MM.1S (cell line): ENCODE results near the gene CCND1.

Experiments used
- DNase-seq: peaks from one replicate; pipeline ENCODE4 v3.0.0-alpha.2; 2015
- H2AFZ ChIP-seq: fragments of 300-600 bp; sonication (generic); 2 replicates; pipeline ENCODE4 v1.6.0; 2016; ENCODE audit warnings: antibody characterized with exemption, low read length
- H3F3A ChIP-seq: fragments of 300-600 bp; sonication (generic); 2 replicates; pipeline ENCODE4 v1.6.1; 2016; ENCODE audit warnings: mild to moderate bottlenecking, antibody characterized with exemption, low read length, moderate library complexity, mixed read lengths; ENCODE audit not compliant: insufficient read depth
- H3K27ac ChIP-seq: fragments of 300-600 bp; sonication (generic); 2 replicates; pipeline ENCODE4 v1.5.1; 2016; ENCODE audit warnings: mild to moderate bottlenecking, low read length
- H3K27me3 ChIP-seq: fragments of 300-600 bp; sonication (generic); replicated peaks from 2 replicates; pipeline ENCODE4 v1.6.0; 2016; ENCODE audit warnings: low read length; ENCODE audit not compliant: insufficient read depth
- H3K36me3 ChIP-seq: fragments of 300-600 bp; sonication (generic); replicated peaks from 2 replicates; pipeline ENCODE4 v1.6.1; 2016; ENCODE audit warnings: mild to moderate bottlenecking, low read length, mixed read lengths; ENCODE audit not compliant: insufficient read depth
- H3K4me1 ChIP-seq: fragments of 300-600 bp; sonication (generic); 2 replicates; pipeline ENCODE4 v1.6.1; 2016; ENCODE audit warnings: low read length, mixed read lengths
- H3K4me2 ChIP-seq: fragments of 300-600 bp; sonication (generic); 2 replicates; pipeline ENCODE4 v1.6.0; 2016; ENCODE audit warnings: low read depth, low read length
- H3K4me3 ChIP-seq: fragments of 300-600 bp; sonication (generic); 2 replicates; pipeline ENCODE4 v1.5.1; 2016; ENCODE audit warnings: low read length, mixed read lengths
- H3K79me2 ChIP-seq: fragments of 300-600 bp; sonication (generic); 2 replicates; pipeline ENCODE4 v1.6.1; 2016; ENCODE audit warnings: mixed run types, low read length, mixed read lengths
- H3K9ac ChIP-seq: fragments of 300-600 bp; sonication (generic); 2 replicates; pipeline ENCODE4 v1.6.1; 2016; ENCODE audit warnings: low read length, mixed read lengths
- H3K9me2 ChIP-seq: fragments of 300-600 bp; sonication (generic); replicated peaks from 2 replicates; pipeline ENCODE4 v1.6.1; 2016; ENCODE audit warnings: mild to moderate bottlenecking, low read length, mixed read lengths; ENCODE audit not compliant: insufficient read depth
- H3K9me3 ChIP-seq: fragments of 300-600 bp; sonication (generic); replicated peaks from 2 replicates; pipeline ENCODE4 v1.6.1; 2016; ENCODE audit warnings: mild to moderate bottlenecking, low read length, mixed read lengths; ENCODE audit not compliant: insufficient read depth
- H4K20me1 ChIP-seq: fragments of 300-600 bp; sonication (generic); 2 replicates; pipeline ENCODE4 v1.6.1; 2016; ENCODE audit warnings: mild to moderate bottlenecking, low read length, moderate library complexity, mixed read lengths; ENCODE audit not compliant: insufficient read depth
- EZH2 ChIP-seq: fragments of 300-600 bp; sonication (generic); optimal IDR thresholded peaks from 2 replicates; pipeline ENCODE3; 2017; ENCODE audit warnings: low read depth, mild to moderate bottlenecking, antibody characterized with exemption, low read length, mixed read lengths
- EZH2phosphoT487 ChIP-seq: fragments of 300-600 bp; sonication (generic); IDR thresholded peaks from 2 replicates; pipeline ENCODE4 v1.6.1; 2018; ENCODE audit warnings: antibody characterized with exemption, low read length
- TF ChIP-seq, protein P1 (sequence below): fragments of 300-600 bp; sonication (generic); IDR thresholded peaks from 2 replicates; pipeline ENCODE4 v1.5.1; 2016; ENCODE audit warnings: antibody characterized with exemption, low read length, mixed read lengths

Gene CCND1

DNA sequence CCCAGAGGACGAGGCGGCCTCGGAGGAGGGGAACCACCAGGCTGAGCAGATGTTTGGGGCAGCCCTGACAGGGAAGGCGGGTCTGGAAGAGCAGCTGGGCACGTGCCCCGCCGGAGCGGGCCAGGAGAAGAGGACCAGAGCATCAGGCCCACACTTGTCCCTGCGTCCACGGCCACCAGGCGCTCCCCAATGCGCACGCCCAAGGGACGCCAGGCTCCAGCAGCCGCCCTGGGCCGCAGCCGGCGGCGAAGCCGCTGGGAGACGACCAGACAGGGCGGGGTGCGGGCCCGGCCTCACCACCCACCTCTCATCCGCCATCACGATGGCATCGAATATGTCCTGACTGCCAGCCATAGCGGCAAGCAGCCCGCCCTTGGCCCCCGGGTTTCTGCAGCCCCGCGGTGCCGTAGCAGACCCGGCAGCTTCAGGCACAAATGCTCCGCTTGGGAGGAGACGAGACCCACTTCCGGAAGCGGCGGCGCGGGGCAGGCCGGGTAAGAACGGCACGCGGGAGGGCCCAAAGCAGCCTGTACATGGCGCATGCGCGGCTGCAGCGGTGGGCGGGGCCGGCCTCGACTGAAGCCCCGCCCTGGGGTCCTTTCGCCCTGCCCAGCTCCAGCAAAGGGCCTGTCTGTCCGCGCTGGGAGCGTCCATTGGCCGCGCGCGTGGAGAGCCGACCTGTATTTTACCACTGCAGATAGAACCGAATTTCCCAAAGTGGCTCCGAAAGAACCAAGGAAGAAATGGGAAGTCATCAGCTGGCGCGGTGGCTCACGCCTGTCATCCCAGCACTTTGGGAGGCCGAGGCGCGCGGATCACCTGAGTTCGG lies 34.1 kb downstream of the CCND1 start, which contains the start of gene LTO1:
TSS of gene LTO1 (minus strand) at position 468 of the 829 bp plus-strand sequence. CDS start at position 354, 114 bp downstream.
- Histone ChIP-seq H2AFZ (peak within 1 kb of the TSS; percentile 87), H3K79me2 (peaks cover 24% of the 10 kb centered on the region), H3K4me2 (peak within 1 kb of the TSS; percentile 93), H3K9me2 (no peaks in the 10 kb centered on the region), H3F3A (no peaks in the 10 kb centered on the region; the same call in 1 of the 2 replicates), H4K20me1 (no peaks in the 10 kb centered on the region), H3K9ac (peak within 1 kb of the TSS; percentile 77), H3K27ac (peak within 1 kb of the TSS; percentile 40; the same call in 1 of the 2 replicates), H3K36me3 (no peaks in the 10 kb centered on the region), H3K4me3 (peak within 1 kb of the TSS; percentile 82), H3K27me3 (peaks cover 35% of the 10 kb centered on the region), H3K4me1 (0 out of 2 replicates have a peak, but pooled peaks cover 4% of the 10 kb centered on the region), H3K9me3 (no peaks in the 10 kb centered on the region)
- TF ChIP-seq EZH2: no peak
- no peak for TF ChIP-seq EZH2phosphoT487
- TF ChIP-seq, protein P1, sequence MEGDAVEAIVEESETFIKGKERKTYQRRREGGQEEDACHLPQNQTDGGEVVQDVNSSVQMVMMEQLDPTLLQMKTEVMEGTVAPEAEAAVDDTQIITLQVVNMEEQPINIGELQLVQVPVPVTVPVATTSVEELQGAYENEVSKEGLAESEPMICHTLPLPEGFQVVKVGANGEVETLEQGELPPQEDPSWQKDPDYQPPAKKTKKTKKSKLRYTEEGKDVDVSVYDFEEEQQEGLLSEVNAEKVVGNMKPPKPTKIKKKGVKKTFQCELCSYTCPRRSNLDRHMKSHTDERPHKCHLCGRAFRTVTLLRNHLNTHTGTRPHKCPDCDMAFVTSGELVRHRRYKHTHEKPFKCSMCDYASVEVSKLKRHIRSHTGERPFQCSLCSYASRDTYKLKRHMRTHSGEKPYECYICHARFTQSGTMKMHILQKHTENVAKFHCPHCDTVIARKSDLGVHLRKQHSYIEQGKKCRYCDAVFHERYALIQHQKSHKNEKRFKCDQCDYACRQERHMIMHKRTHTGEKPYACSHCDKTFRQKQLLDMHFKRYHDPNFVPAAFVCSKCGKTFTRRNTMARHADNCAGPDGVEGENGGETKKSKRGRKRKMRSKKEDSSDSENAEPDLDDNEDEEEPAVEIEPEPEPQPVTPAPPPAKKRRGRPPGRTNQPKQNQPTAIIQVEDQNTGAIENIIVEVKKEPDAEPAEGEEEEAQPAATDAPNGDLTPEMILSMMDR: no peak
- DNase-seq: peak; percentile 93

DNA sequence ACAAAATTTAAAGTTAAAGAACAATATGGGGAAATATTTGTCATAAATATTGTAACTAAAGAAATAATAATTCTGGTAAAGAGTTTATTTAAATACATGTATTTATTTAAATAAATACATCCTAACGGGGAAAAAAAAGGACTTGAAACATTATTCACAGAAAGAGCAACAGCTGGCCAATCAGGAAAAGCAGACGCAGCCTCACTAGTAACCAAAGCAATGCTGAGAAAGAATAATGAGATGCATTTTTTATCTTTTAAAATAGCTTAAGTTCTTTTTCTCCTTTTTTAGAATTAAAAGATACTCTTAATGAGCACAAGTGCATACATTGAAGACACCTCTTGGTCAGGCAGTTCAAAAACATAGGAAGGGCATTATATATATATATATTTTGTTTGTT lies 36.8 kb downstream of the CCND1 start:
- no peak overlapping the region for H3K27ac ChIP-seq

DNA sequence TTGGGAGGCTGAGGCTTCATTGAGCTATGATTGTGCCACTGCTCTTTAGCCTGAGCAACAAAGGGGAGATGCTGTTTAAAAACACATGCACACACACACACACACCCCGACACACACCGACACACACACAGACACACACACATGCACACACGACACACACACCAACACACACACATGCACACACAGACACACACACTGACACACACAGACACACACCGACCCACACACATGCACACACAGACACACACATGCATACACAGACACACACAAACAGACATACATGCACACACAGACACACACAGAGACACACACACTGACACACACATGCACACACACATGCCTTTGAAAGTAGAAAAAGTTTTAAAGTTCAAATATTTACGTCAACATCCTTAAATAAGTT lies 39.7 kb downstream of the CCND1 start:
- TF ChIP-seq, protein P1: no peak
- TF ChIP-seq EZH2 (no peak), EZH2phosphoT487 (no peak)
- DNase-seq: no peak
- Histone ChIP-seq H2AFZ (no peak overlapping the region), H3K9ac (no peak overlapping the region), H4K20me1 (no peaks in the 10 kb centered on the region), H3F3A (no peaks in the 10 kb centered on the region), H3K36me3 (no peaks in the 10 kb centered on the region), H3K4me2 (no peak overlapping the region), H3K4me3 (no peak overlapping the region), H3K79me2 (no peaks in the 10 kb centered on the region), H3K27me3 (peaks cover 65% of the 10 kb centered on the region), H3K4me1 (0 out of 2 replicates have a peak, but pooled peaks cover 3% of the 10 kb centered on the region), H3K9me3 (no peaks in the 10 kb centered on the region), H3K9me2 (no peaks in the 10 kb centered on the region), H3K27ac (no peak overlapping the region)

More for the DNA sequence above, 36.8 kb downstream of the CCND1 start:
- H3K4me2 ChIP-seq: no peak overlapping the region
- no peaks in the 10 kb centered on the region for H4K20me1 ChIP-seq
- H3F3A ChIP-seq: no peaks in the 10 kb centered on the region
- no peaks in the 10 kb centered on the region for H3K9me2 ChIP-seq
- 0 out of 2 replicates have a peak, but pooled peaks cover 4% of the 10 kb centered on the region for H3K4me1 ChIP-seq
- no peak overlapping the region for H3K9ac ChIP-seq
- no peak for DNase-seq
- TF ChIP-seq EZH2: no peak
- TF ChIP-seq, protein P1: no peak
- TF ChIP-seq EZH2phosphoT487: no peak
- H3K9me3 ChIP-seq: no peaks in the 10 kb centered on the region
- H3K36me3 ChIP-seq: no peaks in the 10 kb centered on the region
- H3K79me2 ChIP-seq: peaks cover 24% of the 10 kb centered on the region
- no peak overlapping the region for H2AFZ ChIP-seq
- H3K27me3 ChIP-seq: peaks cover 50% of the 10 kb centered on the region
- H3K4me3 ChIP-seq: no peak overlapping the region
